HepG2 (cell line): Measurements from ENCODE around the gene FHL3. TPM values are rescaled to one million over a fixed set of nuclear protein-coding genes. Genes with fewer than 3 reads are reported as not detected.
A peak's percentile ranks its signal among the peaks of the same experiment; 100 is the strongest.

ENCODE experiments used
- ATAC-seq: fragments of 200-7000 bp; cut with Tn5 transposase; 3 replicates; pipeline ENCODE4 v1.9.1; 2020; ENCODE audit warnings: mild to moderate bottlenecking, moderate library complexity
- BruUV-seq: library from RNA; stranded (reverse); fragments of 400-500 nt; replicated peaks from 2 replicates; lab custom pipeline; 2021; lab: Mats Ljungman, UMichigan
- CTCF ChIA-PET: fragments of 300-600 bp; formaldehyde crosslinking; extraction: SDS; loops from one replicate; lab custom pipeline; 2021; ENCODE audit warnings: low total read pairs, inconsistent platforms, low intra/inter-chr PET ratio; lab: Yijun Ruan, JAX
- POLR2A ChIA-PET: fragments of 350-600 bp; sonication (Branson Sonifier 250); formaldehyde crosslinking; loops from one replicate; lab custom pipeline; 2020; ENCODE audit warnings: antibody characterized with exemption, inconsistent platforms; lab: Yijun Ruan, JAX
- DNase-seq: peaks from one replicate; pipeline ENCODE4 v3.0.0-alpha.2; 2015; ENCODE audit warnings: low spot score
- FAIRE-seq: peaks from 3 replicates; lab custom pipeline; 2011; peaks lifted over from hg19 to GRCh38; lab: Jason Lieb, UNC
- H2AFZ ChIP-seq: one replicate; pipeline ENCODE4 v1.6.1; 2011; ENCODE audit warnings: low read length, inconsistent platforms
- H3K27ac ChIP-seq: fragments of 300-600 bp; 3 replicates; pipeline ENCODE4 v1.8.0; 2011; ENCODE audit warnings: mixed run types, mild to moderate bottlenecking, mixed read lengths, low read length, inconsistent platforms; ENCODE audit not compliant: insufficient read depth; ENCODE audit errors: extremely low read length
- H3K27me3 ChIP-seq, 2 experiments: fragments of 200-600 bp in 1 of 2; 2 replicates in 1 of 2; 3 replicates in 1 of 2; pipeline versions ENCODE4 v1.6.0 to v1.8.0; 2011; ENCODE audit warnings: low read length in 2 of 2, mild to moderate bottlenecking in 2 of 2, moderate library complexity in 2 of 2, inconsistent platforms in 1 of 2; ENCODE audit not compliant: insufficient read depth in 2 of 2, control insufficient read depth in 1 of 2
- H3K36me3 ChIP-seq, 2 experiments: fragments of 200-600 bp in 1 of 2; replicated peaks in 1 of 2; 2 replicates in 1 of 2; 3 replicates in 1 of 2; pipeline versions ENCODE4 v1.5.1 to v1.8.0; 2011; ENCODE audit warnings: low read length in 2 of 2, inconsistent platforms in 1 of 2; ENCODE audit not compliant: insufficient read depth in 2 of 2, control insufficient read depth in 1 of 2
- H3K4me1 ChIP-seq: 2 replicates; pipeline ENCODE4 v1.5.1; 2012; ENCODE audit warnings: low read length, inconsistent platforms; ENCODE audit not compliant: insufficient read depth
- H3K4me2 ChIP-seq: 2 replicates; pipeline ENCODE4 v1.6.0; 2011; ENCODE audit warnings: low read depth, low read length, inconsistent platforms
- H3K4me3 ChIP-seq, 3 experiments: fragments of 200-600 bp in 1 of 3; sonication (generic), shearing (Covaris generic) in 1 of 3; replicated peaks in 1 of 3; 2 replicates each; pipeline ENCODE4 v1.5.1; 2011 to 2016; ENCODE audit warnings: low read length in 3 of 3, inconsistent platforms in 2 of 3, low read depth in 2 of 3, mild to moderate bottlenecking in 2 of 3, control low read depth in 1 of 3, mixed read lengths in 1 of 3; ENCODE audit not compliant: insufficient read depth in 1 of 3
- H3K79me2 ChIP-seq: one replicate; pipeline ENCODE4 v1.6.1; 2011; ENCODE audit warnings: low read length, inconsistent platforms; ENCODE audit not compliant: insufficient read depth
- H3K9ac ChIP-seq: 2 replicates; pipeline ENCODE4 v1.6.0; 2011; ENCODE audit warnings: mild to moderate bottlenecking, low read depth, low read length, inconsistent platforms; ENCODE audit not compliant: insufficient read depth
- H3K9me3 ChIP-seq: 2 replicates; pipeline ENCODE4 v1.5.1; 2012; ENCODE audit warnings: mild to moderate bottlenecking, low read length
- H4K20me1 ChIP-seq: 2 replicates; pipeline ENCODE4 v1.6.0; 2011; ENCODE audit warnings: inconsistent platforms, mild to moderate bottlenecking, low read length, moderate library complexity; ENCODE audit not compliant: insufficient read depth
- ARNT2 ChIP-seq: sonication (generic); formaldehyde crosslinking; IDR thresholded peaks from 2 replicates; pipeline ENCODE4 v1.8.0; 2022; ENCODE audit warnings: mild to moderate bottlenecking, low read depth, missing genetic modification reagents, moderate library complexity
- FOSL1 ChIP-seq: sonication (generic); formaldehyde crosslinking; IDR thresholded peaks from 2 replicates; pipeline ENCODE4 v1.9.0; 2021; ENCODE audit warnings: missing genetic modification reagents, borderline replicate concordance
- HOXA3 ChIP-seq: sonication (generic); formaldehyde crosslinking; IDR thresholded peaks from 2 replicates; pipeline ENCODE4 v1.5.0; 2020; ENCODE audit warnings: missing genetic modification reagents
- HOXA7 ChIP-seq: sonication (generic); formaldehyde crosslinking; IDR thresholded peaks from 2 replicates; pipeline ENCODE4 v1.8.1; 2022; ENCODE audit warnings: mild to moderate bottlenecking, missing genetic modification reagents, moderate library complexity
- NFIC ChIP-seq: IDR thresholded peaks from 2 replicates; pipeline ENCODE4 v1.6.1; 2012; ENCODE audit warnings: mild to moderate bottlenecking, low read length, inconsistent platforms
- SKI ChIP-seq: fragments of 450-650 bp; IDR thresholded peaks from one replicate; pipeline ENCODE4 v1.6.1; 2018; ENCODE audit warnings: mild to moderate bottlenecking; ENCODE audit not compliant: partially characterized antibody
- SP140L ChIP-seq: sonication (generic); formaldehyde crosslinking; IDR thresholded peaks from 2 replicates; pipeline ENCODE4 v1.4.0; 2020; ENCODE audit warnings: missing genetic modification reagents, borderline replicate concordance
- TMF1 ChIP-seq: sonication (generic); formaldehyde crosslinking; IDR thresholded peaks from 2 replicates; pipeline ENCODE4 v1.8.1; 2022; ENCODE audit warnings: low read depth, missing genetic modification reagents
- WGBS: methylation state at CpG from one replicate; pipeline ENCODE4 v1.1.6; 2017; ENCODE audit warnings: low lambda C conversion rate; 5-methylcytosine and 5-hydroxymethylcytosine counted together
- in situ Hi-C: cut with HindIII; loops from 2 replicates; pipeline ENCODE4 v1.10.0; 2017; ENCODE audit warnings: low pct_unique_long_range_greater_than_20kb; ENCODE audit not compliant: extremely low pct_ligation_motif_present
- intact Hi-C: fragments of 100-400 bp; cut with micrococcal nuclease; formaldehyde crosslinking; loops from one replicate; pipeline ENCODE4 v1.10.0; 2022; ENCODE audit not compliant: unreplicated experiment
- polyA plus RNA-seq, 8 experiments: library from polyadenylated mRNA; depleted of rRNA in 3 of 8; stranded (reverse) in 7 of 8; unstranded in 1 of 8; fragments of >200 nt; fragmentation: Illumina TruSeq in 4 of 8; extraction: Trizol in 4 of 8; gene quantifications; 2 replicates each; pipeline versions ENCODE4 v1.2.1 to v1.2.3, GENCODE V29; 2011 to 2016; ENCODE audit warnings: low read depth in 4 of 8, missing spikeins in 1 of 8, mixed read lengths in 1 of 8; ENCODE audit not compliant: insufficient read depth in 1 of 8
- total RNA-seq, 5 experiments: library from RNA; depleted of rRNA; stranded (reverse); fragments of >200 nt; fragmentation: Illumina TruSeq; extraction: Trizol; gene quantifications; 2 replicates each; pipeline ENCODE4 v1.2.3, GENCODE V29; 2016; ENCODE audit warnings: low read depth in 1 of 5
- TF ChIP-seq, protein P1 (sequence below): sonication (generic); formaldehyde crosslinking; IDR thresholded peaks from 2 replicates; pipeline ENCODE4 v1.5.1; 2020; ENCODE audit warnings: mild to moderate bottlenecking, missing genetic modification reagents, moderate library complexity
- TF ChIP-seq, protein P2 (sequence below): sonication (generic); formaldehyde crosslinking; IDR thresholded peaks from 2 replicates; pipeline ENCODE4 v1.5.0; 2020; ENCODE audit warnings: missing genetic modification reagents

FHL3 gene
- total and polyA plus RNA-seq, 2 of the 13 experiments (the other 11 are each of a cell fraction or from before 2014, with no cell fraction given), result 2.8 to 6.6 TPM

DNA sequence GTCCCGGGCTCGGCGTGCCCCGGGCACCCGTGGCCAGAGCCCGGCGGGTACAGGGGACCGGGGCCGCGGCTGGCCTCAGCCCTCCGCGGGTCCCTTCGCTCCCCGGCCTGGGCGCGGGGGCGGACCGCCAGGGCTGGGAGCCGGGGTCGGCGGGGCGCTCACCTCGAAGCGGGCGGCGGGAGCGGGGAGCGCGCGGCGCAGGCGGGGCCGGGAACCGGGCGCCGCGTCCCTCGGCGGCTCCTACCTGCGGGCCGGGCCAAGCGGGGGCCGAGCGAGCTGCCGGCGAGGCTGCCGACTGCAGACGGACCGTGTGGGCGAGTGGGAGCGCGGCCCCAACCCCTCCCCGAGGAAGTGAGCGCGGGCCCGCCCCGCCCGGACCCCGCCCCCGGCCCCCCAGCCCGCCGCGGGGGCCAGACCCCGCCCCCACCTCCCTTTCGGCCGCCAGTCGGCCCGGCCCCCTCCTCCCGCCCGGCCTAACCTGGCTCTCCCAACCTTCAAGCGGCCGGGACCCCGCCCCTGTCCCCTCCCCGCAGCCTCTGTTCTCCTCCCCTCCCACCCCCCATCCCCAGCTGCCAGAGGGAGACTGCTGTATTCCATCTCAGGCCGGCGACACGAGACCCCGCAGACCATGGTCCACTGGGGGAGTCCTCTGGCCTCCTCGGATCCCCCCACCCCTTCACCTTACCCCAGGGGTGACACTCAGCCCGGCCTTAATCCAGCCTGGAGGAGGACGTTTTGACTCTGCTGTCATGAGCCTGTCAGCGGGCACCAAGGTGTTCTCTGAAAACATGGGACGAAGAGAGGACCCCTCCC, at the start of gene FHL3 (continued):
- TF ChIP-seq HOXA3 (CRISPR knock-in tag), result 0 out of 2 replicates have a peak, but pooled peaks have one; percentile 18
- TF ChIP-seq, protein P1, sequence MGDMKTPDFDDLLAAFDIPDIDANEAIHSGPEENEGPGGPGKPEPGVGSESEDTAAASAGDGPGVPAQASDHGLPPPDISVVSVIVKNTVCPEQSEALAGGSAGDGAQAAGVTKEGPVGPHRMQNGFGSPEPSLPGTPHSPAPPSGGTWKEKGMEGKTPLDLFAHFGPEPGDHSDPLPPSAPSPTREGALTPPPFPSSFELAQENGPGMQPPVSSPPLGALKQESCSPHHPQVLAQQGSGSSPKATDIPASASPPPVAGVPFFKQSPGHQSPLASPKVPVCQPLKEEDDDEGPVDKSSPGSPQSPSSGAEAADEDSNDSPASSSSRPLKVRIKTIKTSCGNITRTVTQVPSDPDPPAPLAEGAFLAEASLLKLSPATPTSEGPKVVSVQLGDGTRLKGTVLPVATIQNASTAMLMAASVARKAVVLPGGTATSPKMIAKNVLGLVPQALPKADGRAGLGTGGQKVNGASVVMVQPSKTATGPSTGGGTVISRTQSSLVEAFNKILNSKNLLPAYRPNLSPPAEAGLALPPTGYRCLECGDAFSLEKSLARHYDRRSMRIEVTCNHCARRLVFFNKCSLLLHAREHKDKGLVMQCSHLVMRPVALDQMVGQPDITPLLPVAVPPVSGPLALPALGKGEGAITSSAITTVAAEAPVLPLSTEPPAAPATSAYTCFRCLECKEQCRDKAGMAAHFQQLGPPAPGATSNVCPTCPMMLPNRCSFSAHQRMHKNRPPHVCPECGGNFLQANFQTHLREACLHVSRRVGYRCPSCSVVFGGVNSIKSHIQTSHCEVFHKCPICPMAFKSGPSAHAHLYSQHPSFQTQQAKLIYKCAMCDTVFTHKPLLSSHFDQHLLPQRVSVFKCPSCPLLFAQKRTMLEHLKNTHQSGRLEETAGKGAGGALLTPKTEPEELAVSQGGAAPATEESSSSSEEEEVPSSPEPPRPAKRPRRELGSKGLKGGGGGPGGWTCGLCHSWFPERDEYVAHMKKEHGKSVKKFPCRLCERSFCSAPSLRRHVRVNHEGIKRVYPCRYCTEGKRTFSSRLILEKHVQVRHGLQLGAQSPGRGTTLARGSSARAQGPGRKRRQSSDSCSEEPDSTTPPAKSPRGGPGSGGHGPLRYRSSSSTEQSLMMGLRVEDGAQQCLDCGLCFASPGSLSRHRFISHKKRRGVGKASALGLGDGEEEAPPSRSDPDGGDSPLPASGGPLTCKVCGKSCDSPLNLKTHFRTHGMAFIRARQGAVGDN, result peak; percentile 37; the same call in 1 of the 2 replicates
- TF ChIP-seq ARNT2 (CRISPR knock-in tag), result 0 out of 2 replicates have a peak, but pooled peaks have one; percentile 69

DNA sequence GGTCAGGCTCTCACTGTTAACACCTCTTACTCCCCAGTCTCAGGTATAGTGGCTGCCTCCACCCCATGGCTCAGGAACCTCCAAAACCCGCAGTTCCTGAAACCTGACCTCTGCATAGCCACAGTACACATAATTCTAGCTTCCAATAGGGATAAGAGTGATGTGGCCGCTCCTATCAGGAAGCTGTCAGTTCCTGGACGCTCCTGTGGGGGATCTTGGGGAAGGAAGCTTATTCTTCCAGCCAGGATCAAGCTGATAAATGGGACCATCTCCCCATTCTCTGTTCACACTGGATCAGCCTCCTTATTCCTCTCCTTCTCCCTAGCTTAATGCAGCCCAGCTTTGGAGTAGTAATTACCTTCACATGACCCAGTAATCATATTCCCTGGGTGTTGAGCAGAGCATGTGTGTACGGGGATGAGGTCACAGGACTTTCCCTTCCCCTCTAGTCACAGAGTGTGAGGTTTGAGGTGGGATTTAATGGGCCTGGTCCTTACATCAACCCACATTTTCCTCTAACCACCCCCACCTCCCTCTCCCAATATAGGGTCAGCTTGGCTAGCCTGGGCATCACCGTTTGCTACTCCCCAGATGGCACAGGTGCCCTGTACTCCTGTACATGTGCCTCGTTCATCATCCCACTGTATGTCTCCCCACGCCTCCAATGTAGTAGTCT, 48.2 kb upstream of the FHL3 start:
- Histone ChIP-seq H3K4me3 (no peak overlapping the region), H4K20me1 (no peaks in the 10 kb centered on the region), H3K36me3 (no peaks in the 10 kb centered on the region), H3K27me3 (peaks cover 0 to 20% of the 10 kb centered on the region in 2 experiments; a peak in 3 of 5 replicates), H3K4me2 (no peak overlapping the region), H3K79me2 (no peaks in the 10 kb centered on the region), H3K9ac (no peak overlapping the region), H2AFZ (no peak overlapping the region), H3K4me1 (0 out of 2 replicates have a peak, but pooled peaks cover 10% of the 10 kb centered on the region), H3K9me3 (no peaks in the 10 kb centered on the region), H3K27ac (no peak overlapping the region)
- ChIA-PET POLR2A (no interaction called here), CTCF (no interaction called here)
- no peak for ATAC-seq
- 9% methylated on average over 6 of the region's 7 CpGs for WGBS
- intact Hi-C loops (no loop called here), in situ Hi-C loops (no loop called here)
- no peak for FAIRE-seq
- no peak for TF ChIP-seq SKI
- no peak for TF ChIP-seq NFIC
- TF ChIP-seq SP140L, result no peak
- TF ChIP-seq FOSL1 (CRISPR knock-in tag), result no peak
- no peak for TF ChIP-seq TMF1
- TF ChIP-seq HOXA7 (CRISPR knock-in tag), result no peak
- TF ChIP-seq, protein P2, sequence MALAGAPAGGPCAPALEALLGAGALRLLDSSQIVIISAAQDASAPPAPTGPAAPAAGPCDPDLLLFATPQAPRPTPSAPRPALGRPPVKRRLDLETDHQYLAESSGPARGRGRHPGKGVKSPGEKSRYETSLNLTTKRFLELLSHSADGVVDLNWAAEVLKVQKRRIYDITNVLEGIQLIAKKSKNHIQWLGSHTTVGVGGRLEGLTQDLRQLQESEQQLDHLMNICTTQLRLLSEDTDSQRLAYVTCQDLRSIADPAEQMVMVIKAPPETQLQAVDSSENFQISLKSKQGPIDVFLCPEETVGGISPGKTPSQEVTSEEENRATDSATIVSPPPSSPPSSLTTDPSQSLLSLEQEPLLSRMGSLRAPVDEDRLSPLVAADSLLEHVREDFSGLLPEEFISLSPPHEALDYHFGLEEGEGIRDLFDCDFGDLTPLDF (CRISPR knock-in tag), result no peak
- DNase-seq, result no peak
- BruUV-seq, result no TSS peak
